ENCODE data around the gene ARHGAP32. TPM values are rescaled to one million over a fixed set of nuclear protein-coding genes. Genes with fewer than 3 reads are reported as not detected.
A peak's percentile ranks its signal among the peaks of the same experiment; 100 is the strongest.

The ARHGAP32 gene
- total RNA-seq, 1 experiment from 2014 or later: 27.8 TPM

GRCh38 chr11:128929468-128929867, 262.7 kb downstream of the ARHGAP32 start:
- intact Hi-C loops (cut with micrococcal nuclease): no loop called here
- no peaks in the 10 kb centered on the region for H3K36me3 ChIP-seq (ENCODE audit: control insufficient read depth in 1 of 2, insufficient read depth in 2 of 2, low read length in 2 of 2)
- no peaks in the 10 kb centered on the region for H4K20me1 ChIP-seq (ENCODE audit: insufficient read depth)
- ChIA-PET RAD21 (ENCODE audit: low non-redundant PET in 1 of 2, low total read pairs in 2 of 2, uncharacterized antibody in 2 of 2, unreplicated experiment in 2 of 2) (no interaction called here), CTCF (interaction anchor here (0.8 kb wide), 1 partner anchor 23 kb away, joined by 3 read pairs; no protein-coding TSS in a partner anchor), POLR2A (no interaction called here)
- H3K4me3 ChIP-seq (replicated peaks in 1 of 2; ENCODE audit: low read depth in 1 of 2, low read length in 2 of 2): no peak overlapping the region
- no peak overlapping the region for H3K9ac ChIP-seq (ENCODE audit: low read length)
- H2AFZ ChIP-seq (ENCODE audit: low read depth, low read length, poor library complexity, severe bottlenecking): no peak overlapping the region
- no peaks in the 10 kb centered on the region for H3K27me3 ChIP-seq (ENCODE audit: insufficient read depth, low read length)
- BruUV-seq (replicated peaks): no TSS peak
- no peaks in the 10 kb centered on the region for H3K4me1 ChIP-seq (ENCODE audit: control insufficient read depth in 1 of 2, insufficient read depth in 2 of 2, low read length in 2 of 2)
- DNase-seq (ENCODE audit: low read depth, low spot score): no peak
- H3K9me3 ChIP-seq (ENCODE audit: control insufficient read depth in 1 of 2, insufficient read depth in 1 of 2, low read depth in 1 of 2, low read length in 2 of 2): no peaks in the 10 kb centered on the region
- H3K4me2 ChIP-seq (ENCODE audit: low read length): no peak overlapping the region
- ATAC-seq: 0 out of 2 replicates have a peak, but pooled peaks have one; percentile 18
- no peak overlapping the region for H3K27ac ChIP-seq (ENCODE audit: low read depth, low read length)
- TF ChIP-seq ZFX (IDR thresholded peaks at IDR 0.05): no peak
- TF ChIP-seq, protein P1, sequence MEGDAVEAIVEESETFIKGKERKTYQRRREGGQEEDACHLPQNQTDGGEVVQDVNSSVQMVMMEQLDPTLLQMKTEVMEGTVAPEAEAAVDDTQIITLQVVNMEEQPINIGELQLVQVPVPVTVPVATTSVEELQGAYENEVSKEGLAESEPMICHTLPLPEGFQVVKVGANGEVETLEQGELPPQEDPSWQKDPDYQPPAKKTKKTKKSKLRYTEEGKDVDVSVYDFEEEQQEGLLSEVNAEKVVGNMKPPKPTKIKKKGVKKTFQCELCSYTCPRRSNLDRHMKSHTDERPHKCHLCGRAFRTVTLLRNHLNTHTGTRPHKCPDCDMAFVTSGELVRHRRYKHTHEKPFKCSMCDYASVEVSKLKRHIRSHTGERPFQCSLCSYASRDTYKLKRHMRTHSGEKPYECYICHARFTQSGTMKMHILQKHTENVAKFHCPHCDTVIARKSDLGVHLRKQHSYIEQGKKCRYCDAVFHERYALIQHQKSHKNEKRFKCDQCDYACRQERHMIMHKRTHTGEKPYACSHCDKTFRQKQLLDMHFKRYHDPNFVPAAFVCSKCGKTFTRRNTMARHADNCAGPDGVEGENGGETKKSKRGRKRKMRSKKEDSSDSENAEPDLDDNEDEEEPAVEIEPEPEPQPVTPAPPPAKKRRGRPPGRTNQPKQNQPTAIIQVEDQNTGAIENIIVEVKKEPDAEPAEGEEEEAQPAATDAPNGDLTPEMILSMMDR (IDR thresholded peaks at IDR 0.05 in 2 of 3, conservative IDR thresholded peaks at IDR 0.05 in 1 of 3; ENCODE audit: borderline replicate concordance in 1 of 3, insufficient read depth in 1 of 3, low read depth in 2 of 3, low read length in 2 of 3): no peak
- no peak for TF ChIP-seq CEBPB (IDR thresholded peaks at IDR 0.05; ENCODE audit: low read depth)
- TF ChIP-seq, protein P2, sequence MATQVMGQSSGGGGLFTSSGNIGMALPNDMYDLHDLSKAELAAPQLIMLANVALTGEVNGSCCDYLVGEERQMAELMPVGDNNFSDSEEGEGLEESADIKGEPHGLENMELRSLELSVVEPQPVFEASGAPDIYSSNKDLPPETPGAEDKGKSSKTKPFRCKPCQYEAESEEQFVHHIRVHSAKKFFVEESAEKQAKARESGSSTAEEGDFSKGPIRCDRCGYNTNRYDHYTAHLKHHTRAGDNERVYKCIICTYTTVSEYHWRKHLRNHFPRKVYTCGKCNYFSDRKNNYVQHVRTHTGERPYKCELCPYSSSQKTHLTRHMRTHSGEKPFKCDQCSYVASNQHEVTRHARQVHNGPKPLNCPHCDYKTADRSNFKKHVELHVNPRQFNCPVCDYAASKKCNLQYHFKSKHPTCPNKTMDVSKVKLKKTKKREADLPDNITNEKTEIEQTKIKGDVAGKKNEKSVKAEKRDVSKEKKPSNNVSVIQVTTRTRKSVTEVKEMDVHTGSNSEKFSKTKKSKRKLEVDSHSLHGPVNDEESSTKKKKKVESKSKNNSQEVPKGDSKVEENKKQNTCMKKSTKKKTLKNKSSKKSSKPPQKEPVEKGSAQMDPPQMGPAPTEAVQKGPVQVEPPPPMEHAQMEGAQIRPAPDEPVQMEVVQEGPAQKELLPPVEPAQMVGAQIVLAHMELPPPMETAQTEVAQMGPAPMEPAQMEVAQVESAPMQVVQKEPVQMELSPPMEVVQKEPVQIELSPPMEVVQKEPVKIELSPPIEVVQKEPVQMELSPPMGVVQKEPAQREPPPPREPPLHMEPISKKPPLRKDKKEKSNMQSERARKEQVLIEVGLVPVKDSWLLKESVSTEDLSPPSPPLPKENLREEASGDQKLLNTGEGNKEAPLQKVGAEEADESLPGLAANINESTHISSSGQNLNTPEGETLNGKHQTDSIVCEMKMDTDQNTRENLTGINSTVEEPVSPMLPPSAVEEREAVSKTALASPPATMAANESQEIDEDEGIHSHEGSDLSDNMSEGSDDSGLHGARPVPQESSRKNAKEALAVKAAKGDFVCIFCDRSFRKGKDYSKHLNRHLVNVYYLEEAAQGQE (IDR thresholded peaks at IDR 0.05; ENCODE audit: low read depth): no peak
- TF ChIP-seq POLR2A (IDR thresholded peaks at IDR 0.05; ENCODE audit: borderline replicate concordance, extremely low read depth, insufficient read depth, insufficient read length): no peak
- TF ChIP-seq EZH2phosphoT487 (IDR thresholded peaks at IDR 0.05; ENCODE audit: borderline replicate concordance): no peak
- TF ChIP-seq JUND (IDR thresholded peaks at IDR 0.05): no peak
- TF ChIP-seq ELF1 (IDR thresholded peaks at IDR 0.05; ENCODE audit: borderline replicate concordance, low read depth): no peak
- TF ChIP-seq CBX3 (IDR thresholded peaks at IDR 0.05; ENCODE audit: low read depth): no peak
- no peak for TF ChIP-seq ATF3 (IDR thresholded peaks at IDR 0.05)
- no peak for TF ChIP-seq EZH2 (IDR thresholded peaks at IDR 0.05)
- no peak for TF ChIP-seq SRF (IDR thresholded peaks at IDR 0.05; ENCODE audit: low read depth)
- TF ChIP-seq, protein P3, sequence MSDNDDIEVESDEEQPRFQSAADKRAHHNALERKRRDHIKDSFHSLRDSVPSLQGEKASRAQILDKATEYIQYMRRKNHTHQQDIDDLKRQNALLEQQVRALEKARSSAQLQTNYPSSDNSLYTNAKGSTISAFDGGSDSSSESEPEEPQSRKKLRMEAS (IDR thresholded peaks at IDR 0.05): no peak
- TF ChIP-seq SIN3A (IDR thresholded peaks at IDR 0.05; ENCODE audit: low read depth): no peak
- TF ChIP-seq YY1 (IDR thresholded peaks at IDR 0.05; ENCODE audit: extremely low read depth, insufficient replicate concordance, low read depth, low read length): no peak
- no peak for TF ChIP-seq FOSL1 (IDR thresholded peaks at IDR 0.05; ENCODE audit: low read depth)
- no peaks in the 10 kb centered on the region for H3K79me2 ChIP-seq (ENCODE audit: insufficient read depth, low read length)
- no peaks in the 10 kb centered on the region for H3K9me2 ChIP-seq (ENCODE audit: insufficient read depth)
